Measurements from ENCODE around the gene CCSER2.
"Not testable (repeated sequence)": the region's sequence is repeated elsewhere in the genome, so short reads cannot be mapped to it uniquely, and the experiment has no call there.

CCSER2 gene, protein sequence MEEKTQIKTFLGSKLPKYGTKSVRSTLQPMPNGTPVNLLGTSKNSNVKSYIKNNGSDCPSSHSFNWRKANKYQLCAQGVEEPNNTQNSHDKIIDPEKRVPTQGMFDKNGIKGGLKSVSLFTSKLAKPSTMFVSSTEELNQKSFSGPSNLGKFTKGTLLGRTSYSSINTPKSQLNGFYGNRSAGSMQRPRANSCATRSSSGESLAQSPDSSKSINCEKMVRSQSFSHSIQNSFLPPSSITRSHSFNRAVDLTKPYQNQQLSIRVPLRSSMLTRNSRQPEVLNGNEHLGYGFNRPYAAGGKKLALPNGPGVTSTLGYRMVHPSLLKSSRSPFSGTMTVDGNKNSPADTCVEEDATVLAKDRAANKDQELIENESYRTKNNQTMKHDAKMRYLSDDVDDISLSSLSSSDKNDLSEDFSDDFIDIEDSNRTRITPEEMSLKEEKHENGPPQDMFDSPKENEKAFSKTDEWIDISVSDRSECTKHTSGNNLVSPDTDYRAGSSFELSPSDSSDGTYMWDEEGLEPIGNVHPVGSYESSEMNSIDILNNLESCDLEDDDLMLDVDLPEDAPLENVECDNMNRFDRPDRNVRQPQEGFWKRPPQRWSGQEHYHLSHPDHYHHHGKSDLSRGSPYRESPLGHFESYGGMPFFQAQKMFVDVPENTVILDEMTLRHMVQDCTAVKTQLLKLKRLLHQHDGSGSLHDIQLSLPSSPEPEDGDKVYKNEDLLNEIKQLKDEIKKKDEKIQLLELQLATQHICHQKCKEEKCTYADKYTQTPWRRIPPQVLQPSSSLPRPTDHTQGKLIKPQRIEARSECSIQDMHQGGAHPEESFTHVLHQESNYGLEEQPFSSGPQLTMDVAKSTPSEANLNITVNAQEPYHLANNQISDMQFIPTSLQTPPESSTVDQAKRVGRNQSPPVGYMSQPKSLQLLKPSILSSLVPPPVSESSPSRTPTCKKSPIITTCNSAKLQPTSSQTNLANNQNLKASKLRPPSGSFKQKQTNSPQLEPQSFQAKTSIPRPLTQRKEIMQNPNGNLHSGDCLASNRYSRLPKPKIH

DNA sequence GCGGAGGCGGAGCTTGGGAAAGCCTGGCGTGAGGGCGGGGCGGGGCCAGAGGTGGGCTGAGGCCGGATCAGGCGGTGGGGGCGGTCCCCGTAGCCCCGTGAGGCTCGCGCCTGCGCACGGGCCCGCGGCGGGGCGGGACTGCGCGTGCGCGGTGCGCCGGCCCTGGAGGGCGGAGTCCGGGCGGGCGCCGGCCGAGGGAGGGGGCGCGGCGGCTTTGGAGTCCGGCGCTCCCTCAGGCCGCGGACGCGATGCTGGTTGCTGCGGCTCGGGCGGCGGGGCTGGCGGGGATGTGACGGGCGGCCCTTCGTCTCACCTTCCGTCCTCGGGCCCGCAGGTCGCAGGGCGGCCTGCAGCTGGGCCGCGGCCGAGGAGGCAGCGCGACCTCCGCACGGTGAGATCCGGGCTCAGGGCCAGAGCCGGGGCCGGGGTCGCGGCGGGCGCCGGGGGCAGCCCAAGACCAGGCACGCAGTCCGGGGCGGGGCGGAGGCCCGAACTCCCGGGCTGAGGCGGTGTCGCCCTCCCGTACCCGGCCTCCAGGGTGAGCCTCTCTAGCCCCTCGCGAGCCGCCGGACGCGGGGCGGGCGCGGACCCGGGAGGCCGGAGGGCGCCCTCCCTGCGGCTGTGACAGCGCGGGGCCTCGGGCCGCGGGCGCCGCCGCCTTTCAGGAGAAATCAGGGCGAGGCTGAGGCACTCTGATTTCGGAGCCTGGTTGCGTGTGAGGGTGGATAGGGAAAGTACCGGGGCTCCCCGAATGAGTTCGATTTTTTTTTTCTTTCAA, at the start of gene CCSER2:
CCSER2 (plus strand) TSS at position 172 of the 778 bp plus-strand sequence. CDS start 42,464 bp downstream, outside the sequence.
- Histone ChIP-seq H3K36me3 (ENCODE audit: control insufficient read depth, insufficient read depth, low read length) (no peaks in the 10 kb centered on the region), H3K9me3 (ENCODE audit: control insufficient read depth, insufficient read depth, low read length) (no peaks in the 10 kb centered on the region), H3K4me1 (ENCODE audit: control insufficient read depth, insufficient read depth, low read length) (no peaks in the 10 kb centered on the region), H3K4me3 (ENCODE audit: low read length) (peak within 1 kb of the TSS; percentile 92), H3K27ac (ENCODE audit: low read length) (no peak within 1 kb of the TSS), H3K27me3 (ENCODE audit: control insufficient read depth, insufficient read depth, low read length) (no peaks in the 10 kb centered on the region)
- no CpG with 5 or more reads among the region's 104 CpGs for WGBS (ENCODE audit: insufficient coverage, insufficient read length)
- DNase-seq (ENCODE audit: low read depth, low spot score), result peak; percentile 85

DNA sequence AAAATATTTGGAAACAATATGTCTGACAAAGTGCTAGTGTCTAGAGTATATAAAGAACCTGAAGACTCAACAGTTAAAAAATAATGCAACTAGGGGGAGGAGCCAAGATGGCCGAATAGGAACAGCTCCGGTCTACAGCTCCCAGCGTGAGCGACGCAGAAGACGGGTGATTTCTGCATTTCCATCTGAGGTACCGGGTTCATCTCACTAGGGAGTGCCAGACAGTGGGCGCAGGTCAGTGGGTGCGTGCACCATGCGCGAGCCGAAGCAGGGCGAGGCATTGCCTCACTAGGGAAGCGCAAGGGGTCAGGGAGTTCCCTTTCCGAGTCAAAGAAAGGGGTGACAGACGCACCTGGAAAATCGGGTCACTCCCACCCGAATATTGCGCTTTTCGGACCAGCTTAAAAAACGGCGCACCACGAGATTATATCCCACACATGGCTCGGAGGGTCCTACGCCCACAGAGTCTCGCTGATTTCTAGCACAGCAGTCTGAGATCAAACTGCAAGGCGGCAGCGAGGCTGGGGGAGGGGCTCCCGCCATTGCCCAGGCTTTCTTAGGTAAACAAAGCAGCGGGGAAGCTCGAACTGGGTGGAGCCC, 48.4 kb upstream of the CCSER2 start:
- not testable (repeated sequence) for H3K4me3 ChIP-seq (ENCODE audit: low read length); DNase-seq (ENCODE audit: low read depth, low spot score)
- no CpG with 5 or more reads among the region's 31 CpGs for WGBS (ENCODE audit: insufficient coverage, insufficient read length)

DNA sequence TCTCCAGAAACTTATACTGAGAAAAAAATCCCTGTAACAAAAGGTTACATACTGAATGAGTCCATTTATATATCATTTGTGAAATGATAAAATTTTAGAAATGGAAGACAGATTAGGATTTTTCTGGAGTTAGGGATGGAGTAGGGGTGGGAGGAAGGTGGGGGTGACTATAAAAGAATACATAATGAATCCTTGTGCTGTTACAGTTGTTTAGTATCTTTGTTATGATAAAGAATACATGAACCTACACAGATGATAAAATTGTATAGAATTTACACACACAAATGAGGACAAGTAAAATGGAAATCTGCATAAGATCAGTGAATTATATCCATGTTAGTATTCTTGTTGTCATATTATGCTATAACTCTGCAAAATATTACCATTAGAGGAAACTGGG, 41.7 kb upstream of the CCSER2 start:
- H3K9me3 ChIP-seq (ENCODE audit: control insufficient read depth, insufficient read depth, low read length), result no peaks in the 10 kb centered on the region
- H3K36me3 ChIP-seq (ENCODE audit: control insufficient read depth, insufficient read depth, low read length), result no peaks in the 10 kb centered on the region
- DNase-seq (ENCODE audit: low read depth, low spot score), result no peak
- H3K27me3 ChIP-seq (ENCODE audit: control insufficient read depth, insufficient read depth, low read length), result no peaks in the 10 kb centered on the region
- H3K27ac ChIP-seq (ENCODE audit: low read length), result no peak overlapping the region
- no peak overlapping the region for H3K4me3 ChIP-seq (ENCODE audit: low read length)
- H3K4me1 ChIP-seq (ENCODE audit: control insufficient read depth, insufficient read depth, low read length), result no peaks in the 10 kb centered on the region

More for the DNA sequence above, 48.4 kb upstream of the CCSER2 start:
- H3K36me3 ChIP-seq (ENCODE audit: control insufficient read depth, insufficient read depth, low read length); H3K4me1 ChIP-seq (ENCODE audit: control insufficient read depth, insufficient read depth, low read length); H3K9me3 ChIP-seq (ENCODE audit: control insufficient read depth, insufficient read depth, low read length); H3K27ac ChIP-seq (ENCODE audit: low read length); H3K27me3 ChIP-seq (ENCODE audit: control insufficient read depth, insufficient read depth, low read length): not testable (repeated sequence)

DNA sequence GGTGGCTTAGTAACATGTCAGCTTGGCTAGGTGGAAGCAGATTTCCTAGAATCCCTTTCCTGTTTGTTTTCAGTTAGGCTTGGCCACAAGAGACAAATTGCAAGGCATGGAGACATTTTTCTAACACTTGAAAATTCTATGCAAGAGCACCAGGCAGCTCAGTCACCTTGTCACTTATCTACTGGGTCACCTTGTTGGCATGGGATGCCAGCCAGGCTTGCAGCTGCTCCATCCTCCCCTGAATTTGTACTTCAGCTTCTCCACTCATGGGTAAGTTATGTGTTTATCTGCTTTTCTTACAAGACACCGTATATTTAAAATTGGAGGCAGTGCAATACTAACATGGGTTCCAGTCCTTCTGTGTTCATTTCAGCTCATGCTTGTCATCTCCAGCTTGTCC, 40.2 kb upstream of the CCSER2 start:
- WGBS (ENCODE audit: insufficient coverage, insufficient read length), result no CpG with 5 or more reads among the region's 1 CpG
- Histone ChIP-seq H3K36me3 (ENCODE audit: control insufficient read depth, insufficient read depth, low read length) (no peaks in the 10 kb centered on the region), H3K4me1 (ENCODE audit: control insufficient read depth, insufficient read depth, low read length) (no peaks in the 10 kb centered on the region)

DNA sequence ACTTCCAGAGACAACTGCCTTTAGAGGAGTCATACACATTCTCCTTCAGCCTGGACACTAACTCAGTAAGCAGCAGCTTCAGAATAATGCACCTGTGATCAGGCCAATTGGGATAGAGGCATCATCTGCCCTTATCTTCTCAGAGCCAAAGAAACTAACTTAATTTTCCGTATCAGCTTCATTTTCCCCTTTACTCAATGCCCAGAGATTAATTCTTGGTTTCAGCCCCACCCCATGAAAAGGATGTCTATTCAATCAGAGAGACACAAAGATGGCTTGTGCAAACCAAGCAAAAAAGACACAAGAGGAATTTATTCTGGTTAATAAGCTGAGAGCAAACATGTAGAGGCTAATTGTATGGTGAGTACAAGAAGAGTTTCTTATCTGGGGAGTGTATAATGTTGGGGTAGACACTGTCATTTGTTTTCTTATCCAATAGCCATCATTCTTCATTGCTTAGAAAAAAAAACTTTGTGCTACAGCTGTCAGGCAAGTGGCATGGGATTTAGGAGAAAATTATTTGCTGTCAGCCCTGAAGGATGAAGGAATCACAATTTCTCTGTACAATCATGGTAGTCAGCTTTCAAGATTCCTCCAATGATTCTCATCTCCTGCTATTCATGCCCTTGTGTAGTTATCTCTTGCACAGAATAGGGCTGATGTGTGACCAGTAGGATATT, 38.7 kb upstream of the CCSER2 start:
- no CpG with 5 or more reads among the region's 1 CpG for WGBS (ENCODE audit: insufficient coverage, insufficient read length)
- Histone ChIP-seq H3K27me3 (ENCODE audit: control insufficient read depth, insufficient read depth, low read length) (no peaks in the 10 kb centered on the region), H3K36me3 (ENCODE audit: control insufficient read depth, insufficient read depth, low read length) (no peaks in the 10 kb centered on the region), H3K4me1 (ENCODE audit: control insufficient read depth, insufficient read depth, low read length) (no peaks in the 10 kb centered on the region), H3K9me3 (ENCODE audit: control insufficient read depth, insufficient read depth, low read length) (no peaks in the 10 kb centered on the region), H3K4me3 (ENCODE audit: low read length) (no peak overlapping the region), H3K27ac (ENCODE audit: low read length) (no peak overlapping the region)
- no peak for DNase-seq (ENCODE audit: low read depth, low spot score)

More for the DNA sequence above, 40.2 kb upstream of the CCSER2 start:
- no peaks in the 10 kb centered on the region for H3K9me3 ChIP-seq (ENCODE audit: control insufficient read depth, insufficient read depth, low read length)
- no peak overlapping the region for H3K4me3 ChIP-seq (ENCODE audit: low read length)
- H3K27me3 ChIP-seq (ENCODE audit: control insufficient read depth, insufficient read depth, low read length), result no peaks in the 10 kb centered on the region
- no peak for DNase-seq (ENCODE audit: low read depth, low spot score)
- no peak overlapping the region for H3K27ac ChIP-seq (ENCODE audit: low read length)

DNA sequence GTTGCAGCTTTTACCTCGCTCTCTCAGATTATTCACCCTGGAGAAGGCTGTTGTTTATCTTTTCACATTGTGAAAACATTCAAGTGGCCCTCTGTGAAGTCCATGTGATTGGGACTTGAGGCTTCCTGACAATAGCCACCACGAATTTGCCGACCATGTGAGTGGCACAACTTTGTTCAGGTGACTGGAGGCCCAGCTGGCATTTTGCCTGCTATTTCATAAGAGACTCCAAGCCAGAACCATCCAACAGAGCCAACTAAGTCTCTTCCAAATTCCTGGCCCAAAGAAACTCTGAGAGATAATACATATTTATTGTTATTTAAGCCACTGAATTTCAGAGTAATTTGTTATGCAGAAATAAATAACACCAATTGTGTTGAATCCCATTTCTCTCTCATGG, 38.2 kb upstream of the CCSER2 start:
- Histone ChIP-seq H3K36me3 (ENCODE audit: control insufficient read depth, insufficient read depth, low read length) (no peaks in the 10 kb centered on the region), H3K27me3 (ENCODE audit: control insufficient read depth, insufficient read depth, low read length) (no peaks in the 10 kb centered on the region), H3K27ac (ENCODE audit: low read length) (no peak overlapping the region), H3K4me3 (ENCODE audit: low read length) (no peak overlapping the region), H3K4me1 (ENCODE audit: control insufficient read depth, insufficient read depth, low read length) (no peaks in the 10 kb centered on the region), H3K9me3 (ENCODE audit: control insufficient read depth, insufficient read depth, low read length) (no peaks in the 10 kb centered on the region)
- DNase-seq (ENCODE audit: low read depth, low spot score), result no peak
- WGBS (ENCODE audit: insufficient coverage, insufficient read length), result no CpG with 5 or more reads among the region's 3 CpGs

DNA sequence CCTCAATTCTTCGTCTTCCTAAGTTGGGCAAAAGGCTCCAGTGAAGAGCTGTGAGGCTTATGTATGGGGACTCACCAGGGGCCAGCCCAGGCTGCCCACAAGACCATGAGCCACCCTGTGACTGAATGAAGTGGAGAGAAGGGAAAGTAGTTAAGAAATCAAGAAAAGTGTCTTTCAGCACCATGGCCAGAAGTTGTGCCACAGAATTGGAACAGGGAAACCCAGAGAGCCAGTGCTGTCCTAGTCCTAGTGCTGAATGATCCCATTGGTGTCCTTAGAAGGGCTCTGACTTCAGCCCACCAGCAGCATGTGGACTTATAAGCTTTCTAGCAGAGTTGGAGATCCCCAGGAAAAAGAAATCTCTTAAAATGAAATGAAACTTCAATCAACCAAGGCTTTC, 37.0 kb upstream of the CCSER2 start:
- no CpG with 5 or more reads among the region's 1 CpG for WGBS (ENCODE audit: insufficient coverage, insufficient read length)
- H3K27me3 ChIP-seq (ENCODE audit: control insufficient read depth, insufficient read depth, low read length), result no peaks in the 10 kb centered on the region

DNA sequence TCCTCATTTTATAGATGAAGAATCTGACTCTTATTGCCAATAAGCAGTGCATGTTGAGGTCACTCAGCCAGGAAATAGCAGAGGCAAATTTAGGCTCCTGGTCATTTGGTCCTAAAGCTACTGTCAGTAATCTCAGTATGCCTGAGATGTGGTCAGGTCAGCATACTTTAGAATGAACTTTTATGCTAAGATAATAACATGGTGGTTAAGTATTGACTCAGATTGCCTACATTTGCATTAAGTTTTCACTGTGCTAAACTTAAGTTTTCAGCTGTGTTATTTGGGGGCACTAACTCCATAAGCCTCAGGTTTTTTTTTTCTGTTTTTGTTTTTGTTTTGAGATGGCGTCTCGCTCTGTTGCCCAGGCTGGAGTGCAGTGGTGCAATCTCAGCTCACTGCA, 35.9 kb upstream of the CCSER2 start:
- Histone ChIP-seq H3K27ac (ENCODE audit: low read length) (no peak overlapping the region), H3K9me3 (ENCODE audit: control insufficient read depth, insufficient read depth, low read length) (no peaks in the 10 kb centered on the region)
- WGBS (ENCODE audit: insufficient coverage, insufficient read length), result no CpG with 5 or more reads among the region's 2 CpGs

More for the DNA sequence above, 37.0 kb upstream of the CCSER2 start:
- no peaks in the 10 kb centered on the region for H3K9me3 ChIP-seq (ENCODE audit: control insufficient read depth, insufficient read depth, low read length)
- peaks cover 3% of the 10 kb centered on the region for H3K4me1 ChIP-seq (ENCODE audit: control insufficient read depth, insufficient read depth, low read length)
- H3K4me3 ChIP-seq (ENCODE audit: low read length), result no peak overlapping the region
- H3K36me3 ChIP-seq (ENCODE audit: control insufficient read depth, insufficient read depth, low read length), result no peaks in the 10 kb centered on the region
- DNase-seq (ENCODE audit: low read depth, low spot score), result no peak
- H3K27ac ChIP-seq (ENCODE audit: low read length), result no peak overlapping the region

DNA sequence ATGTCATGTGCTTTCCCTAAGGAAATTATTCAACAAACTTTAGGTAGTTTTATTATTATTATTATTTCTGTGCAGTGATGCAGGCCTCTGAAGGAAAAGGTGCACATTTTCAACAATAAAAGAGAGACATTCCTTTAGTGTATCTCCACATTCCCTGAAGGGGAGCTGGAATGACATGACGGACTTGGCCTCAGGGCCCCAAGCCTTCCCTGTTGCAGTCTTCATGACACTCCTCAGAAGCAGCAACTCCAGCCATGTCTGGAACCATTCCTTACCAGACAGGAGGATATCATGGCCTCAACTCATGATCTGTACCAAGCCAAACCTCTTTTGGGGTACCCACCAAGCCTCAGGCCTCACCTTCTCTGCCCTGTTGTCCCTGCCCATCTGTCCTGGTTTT, 35.2 kb upstream of the CCSER2 start:
- no CpG with 5 or more reads among the region's 1 CpG for WGBS (ENCODE audit: insufficient coverage, insufficient read length)
- H3K4me1 ChIP-seq (ENCODE audit: control insufficient read depth, insufficient read depth, low read length), result peaks cover 7% of the 10 kb centered on the region
- H3K9me3 ChIP-seq (ENCODE audit: control insufficient read depth, insufficient read depth, low read length), result no peaks in the 10 kb centered on the region
- no peaks in the 10 kb centered on the region for H3K36me3 ChIP-seq (ENCODE audit: control insufficient read depth, insufficient read depth, low read length)
- DNase-seq (ENCODE audit: low read depth, low spot score), result no peak
- no peak overlapping the region for H3K4me3 ChIP-seq (ENCODE audit: low read length)
- no peak overlapping the region for H3K27ac ChIP-seq (ENCODE audit: low read length)
- no peaks in the 10 kb centered on the region for H3K27me3 ChIP-seq (ENCODE audit: control insufficient read depth, insufficient read depth, low read length)

More for the DNA sequence above, 35.9 kb upstream of the CCSER2 start:
- no peak for DNase-seq (ENCODE audit: low read depth, low spot score)
- Histone ChIP-seq H3K36me3 (ENCODE audit: control insufficient read depth, insufficient read depth, low read length) (no peaks in the 10 kb centered on the region), H3K4me3 (ENCODE audit: low read length) (no peak overlapping the region), H3K4me1 (ENCODE audit: control insufficient read depth, insufficient read depth, low read length) (peaks cover 6% of the 10 kb centered on the region), H3K27me3 (ENCODE audit: control insufficient read depth, insufficient read depth, low read length) (no peaks in the 10 kb centered on the region)

All from iPS DF 6.9 (cell line).